Measurements from ENCODE around the gene SESTD1. TPM values are rescaled to one million over a fixed set of nuclear protein-coding genes. Genes with fewer than 3 reads are reported as not detected.

SESTD1 gene
- polyA plus RNA-seq, 2 of the 4 experiments (the other 2 are of a cell fraction) = 12.6 to 26.0 TPM

GRCh38 chr2:179070895-179071294, 193.7 kb downstream of the SESTD1 start:
- no peak for ATAC-seq
- no peaks in the 10 kb centered on the region for H3K4me1 ChIP-seq
- no peak overlapping the region for H3K4me3 ChIP-seq
- no peak overlapping the region for H3K27ac ChIP-seq
- ChIA-PET POLR2A (no interaction called here), CTCF (no interaction called here)
- 25% methylated on average over 2 of the region's 2 CpGs for WGBS (ENCODE audit: missing lambda C conversion rate)
- H3K9me3 ChIP-seq = no peaks in the 10 kb centered on the region
- TF ChIP-seq, protein P1, sequence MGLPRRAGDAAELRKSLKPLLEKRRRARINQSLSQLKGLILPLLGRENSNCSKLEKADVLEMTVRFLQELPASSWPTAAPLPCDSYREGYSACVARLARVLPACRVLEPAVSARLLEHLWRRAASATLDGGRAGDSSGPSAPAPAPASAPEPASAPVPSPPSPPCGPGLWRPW (IDR thresholded peaks at IDR 0.05) = no peak
- TF ChIP-seq NFE2L2 (conservative IDR thresholded peaks at IDR 0.05; ENCODE audit: low read length) = no peak
- no peak for TF ChIP-seq HEYL (CRISPR knock-in tag; IDR thresholded peaks at IDR 0.05)
- no peak for TF ChIP-seq HOXA7 (CRISPR knock-in tag; IDR thresholded peaks at IDR 0.05)
- no peak for TF ChIP-seq RFX5 (IDR thresholded peaks at IDR 0.05)
- TF ChIP-seq ESRRA (IDR thresholded peaks at IDR 0.05; ENCODE audit: borderline replicate concordance, low read length) = no peak
- TF ChIP-seq, protein P2, sequence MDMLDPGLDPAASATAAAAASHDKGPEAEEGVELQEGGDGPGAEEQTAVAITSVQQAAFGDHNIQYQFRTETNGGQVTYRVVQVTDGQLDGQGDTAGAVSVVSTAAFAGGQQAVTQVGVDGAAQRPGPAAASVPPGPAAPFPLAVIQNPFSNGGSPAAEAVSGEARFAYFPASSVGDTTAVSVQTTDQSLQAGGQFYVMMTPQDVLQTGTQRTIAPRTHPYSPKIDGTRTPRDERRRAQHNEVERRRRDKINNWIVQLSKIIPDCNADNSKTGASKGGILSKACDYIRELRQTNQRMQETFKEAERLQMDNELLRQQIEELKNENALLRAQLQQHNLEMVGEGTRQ (IDR thresholded peaks at IDR 0.05) = no peak
- TF ChIP-seq EHMT2 (IDR thresholded peaks at IDR 0.05; ENCODE audit: low read depth) = no peak
- TF ChIP-seq ZC3H11A (IDR thresholded peaks at IDR 0.05) = no peak
- no peak for TF ChIP-seq FOSB (CRISPR knock-in tag; IDR thresholded peaks at IDR 0.05)
- TF ChIP-seq CHD4 (IDR thresholded peaks at IDR 0.05; ENCODE audit: borderline replicate concordance) = no peak
- TF ChIP-seq ZNF302 (CRISPR knock-in tag; IDR thresholded peaks at IDR 0.05) = no peak
- TF ChIP-seq ZSCAN20 (CRISPR knock-in tag; IDR thresholded peaks at IDR 0.05) = no peak
- no peak for TF ChIP-seq HOXB13 (CRISPR knock-in tag; IDR thresholded peaks at IDR 0.05; ENCODE audit: low read depth)
- no peak for TF ChIP-seq POLR2A (IDR thresholded peaks at IDR 0.05; ENCODE audit: low read length)
- no peak for TF ChIP-seq EHF (CRISPR knock-in tag; IDR thresholded peaks at IDR 0.05)
- no peak for TF ChIP-seq POLR2AphosphoS2 (conservative IDR thresholded peaks at IDR 0.05; ENCODE audit: low read length)
- no peak for TF ChIP-seq BCL3 (IDR thresholded peaks at IDR 0.05)
- FAIRE-seq = no peak
- no peak for DNase-seq (ENCODE audit: low read depth in 1 of 2, low spot score in 1 of 2)
- H3K4me2 ChIP-seq = no peak overlapping the region

DNA sequence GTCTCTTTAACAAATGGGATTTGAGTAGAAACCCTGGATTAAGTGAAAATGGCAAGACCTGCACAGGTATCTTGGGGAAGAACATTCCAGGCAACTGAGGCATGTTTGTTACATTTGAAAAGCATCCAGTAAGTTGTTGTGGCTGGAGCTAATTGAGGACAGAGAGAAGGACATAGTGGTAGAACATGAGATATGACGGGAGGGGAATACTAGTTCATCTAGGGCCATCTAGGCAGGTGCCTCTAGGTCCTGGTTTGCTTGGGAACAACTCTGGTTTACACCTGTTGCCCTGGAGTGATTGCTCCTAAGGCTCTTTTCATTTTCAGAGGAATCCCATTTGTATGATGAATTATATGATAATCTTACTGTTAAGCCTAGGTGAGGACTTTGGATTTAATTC, 194.9 kb downstream of the SESTD1 start:
- Histone ChIP-seq H3K9me3 (no peaks in the 10 kb centered on the region), H3K4me1 (no peaks in the 10 kb centered on the region), H3K4me2 (no peak overlapping the region), H3K27ac (no peak overlapping the region), H3K4me3 (no peak overlapping the region)
- no peak for TF ChIP-seq CEBPB (IDR thresholded peaks at IDR 0.05)
- TF ChIP-seq FOXS1 (CRISPR knock-in tag; IDR thresholded peaks at IDR 0.05) = no peak
- TF ChIP-seq CHD4 (IDR thresholded peaks at IDR 0.05; ENCODE audit: borderline replicate concordance) = no peak
- no peak for TF ChIP-seq HOXB13 (CRISPR knock-in tag; IDR thresholded peaks at IDR 0.05; ENCODE audit: low read depth)
- TF ChIP-seq, protein P3, sequence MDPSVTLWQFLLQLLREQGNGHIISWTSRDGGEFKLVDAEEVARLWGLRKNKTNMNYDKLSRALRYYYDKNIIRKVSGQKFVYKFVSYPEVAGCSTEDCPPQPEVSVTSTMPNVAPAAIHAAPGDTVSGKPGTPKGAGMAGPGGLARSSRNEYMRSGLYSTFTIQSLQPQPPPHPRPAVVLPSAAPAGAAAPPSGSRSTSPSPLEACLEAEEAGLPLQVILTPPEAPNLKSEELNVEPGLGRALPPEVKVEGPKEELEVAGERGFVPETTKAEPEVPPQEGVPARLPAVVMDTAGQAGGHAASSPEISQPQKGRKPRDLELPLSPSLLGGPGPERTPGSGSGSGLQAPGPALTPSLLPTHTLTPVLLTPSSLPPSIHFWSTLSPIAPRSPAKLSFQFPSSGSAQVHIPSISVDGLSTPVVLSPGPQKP (IDR thresholded peaks at IDR 0.05; ENCODE audit: low read depth, low read length) = no peak
- TF ChIP-seq JUN (IDR thresholded peaks at IDR 0.05) = no peak
- TF ChIP-seq NFE2L2 (conservative IDR thresholded peaks at IDR 0.05; ENCODE audit: low read length) = no peak
- no peak for TF ChIP-seq HOXA7 (CRISPR knock-in tag; IDR thresholded peaks at IDR 0.05)
- no peak for TF ChIP-seq CHD2 (IDR thresholded peaks at IDR 0.05; ENCODE audit: low read length, partially characterized antibody)
- TF ChIP-seq, protein P4, sequence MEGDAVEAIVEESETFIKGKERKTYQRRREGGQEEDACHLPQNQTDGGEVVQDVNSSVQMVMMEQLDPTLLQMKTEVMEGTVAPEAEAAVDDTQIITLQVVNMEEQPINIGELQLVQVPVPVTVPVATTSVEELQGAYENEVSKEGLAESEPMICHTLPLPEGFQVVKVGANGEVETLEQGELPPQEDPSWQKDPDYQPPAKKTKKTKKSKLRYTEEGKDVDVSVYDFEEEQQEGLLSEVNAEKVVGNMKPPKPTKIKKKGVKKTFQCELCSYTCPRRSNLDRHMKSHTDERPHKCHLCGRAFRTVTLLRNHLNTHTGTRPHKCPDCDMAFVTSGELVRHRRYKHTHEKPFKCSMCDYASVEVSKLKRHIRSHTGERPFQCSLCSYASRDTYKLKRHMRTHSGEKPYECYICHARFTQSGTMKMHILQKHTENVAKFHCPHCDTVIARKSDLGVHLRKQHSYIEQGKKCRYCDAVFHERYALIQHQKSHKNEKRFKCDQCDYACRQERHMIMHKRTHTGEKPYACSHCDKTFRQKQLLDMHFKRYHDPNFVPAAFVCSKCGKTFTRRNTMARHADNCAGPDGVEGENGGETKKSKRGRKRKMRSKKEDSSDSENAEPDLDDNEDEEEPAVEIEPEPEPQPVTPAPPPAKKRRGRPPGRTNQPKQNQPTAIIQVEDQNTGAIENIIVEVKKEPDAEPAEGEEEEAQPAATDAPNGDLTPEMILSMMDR (IDR thresholded peaks at IDR 0.05) = no peak
- no peak for TF ChIP-seq EHF (CRISPR knock-in tag; IDR thresholded peaks at IDR 0.05)
- no peak for TF ChIP-seq RAD21 (conservative IDR thresholded peaks at IDR 0.05 in 1 of 2, IDR thresholded peaks at IDR 0.05 in 1 of 2)
- no peak for TF ChIP-seq MAZ (IDR thresholded peaks at IDR 0.05; ENCODE audit: borderline replicate concordance, low read depth, low read length)
- TF ChIP-seq RNF2 (IDR thresholded peaks at IDR 0.05; ENCODE audit: borderline replicate concordance, low read depth) = no peak
- TF ChIP-seq, protein P1 (IDR thresholded peaks at IDR 0.05) = no peak
- TF ChIP-seq CBX8 (IDR thresholded peaks at IDR 0.05) = no peak
- TF ChIP-seq HEYL (CRISPR knock-in tag; IDR thresholded peaks at IDR 0.05) = no peak
- TF ChIP-seq ZNF302 (CRISPR knock-in tag; IDR thresholded peaks at IDR 0.05) = no peak
- TF ChIP-seq MAFK (IDR thresholded peaks at IDR 0.05; ENCODE audit: partially characterized antibody) = no peak
- TF ChIP-seq SREBF2 (IDR thresholded peaks at IDR 0.05) = no peak
- no peak for ATAC-seq
- WGBS (ENCODE audit: missing lambda C conversion rate) = 41% methylated on average over 1 of the region's 1 CpG
- FAIRE-seq = no peak
- ChIA-PET POLR2A (no interaction called here), CTCF (no interaction called here)
- no peak for DNase-seq (ENCODE audit: low read depth in 1 of 2, low spot score in 1 of 2)
